NCI-H510A treated with DMSO at 0.1 percent for 48 hours (cell line): ENCODE results near the gene MICOS13.

Experiments
- DNase-seq: peaks from one replicate; lab custom pipeline; 2025; lab: John Stamatoyannopoulos, UW

MICOS13 gene

DNA sequence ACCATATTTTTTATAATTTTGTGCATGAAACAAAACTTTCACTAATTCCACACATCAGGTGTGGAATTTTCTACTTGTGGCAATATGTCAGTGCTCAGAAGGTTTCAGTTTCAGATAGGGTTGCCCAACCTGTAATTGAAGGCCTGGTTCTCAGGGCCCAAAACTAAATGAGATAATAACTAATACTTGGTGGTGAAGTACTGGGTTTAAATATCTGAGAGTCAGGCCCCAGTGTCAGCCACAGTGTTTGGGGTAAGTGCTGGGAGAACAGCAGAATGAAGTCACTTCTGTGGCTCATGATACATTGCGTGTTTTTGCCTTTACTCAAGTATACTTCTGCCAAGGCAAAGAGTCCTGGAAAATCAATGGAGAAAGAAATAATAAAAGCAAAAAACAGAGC, 51.9 kb downstream of the MICOS13 start:
- no peak for DNase-seq
